ENCODE measurements around the gene ERP29.

GRCh38 chr12:112015938-112016337, 2.7 kb downstream of the ERP29 start:
- TF ChIP-seq CTCF (IDR thresholded peaks at IDR 0.05; ENCODE audit: insufficient read depth, low read depth, low read length) (no peak), EZH2 (IDR thresholded peaks at IDR 0.05; ENCODE audit: insufficient read depth, low read length) (no peak)

All from astrocyte (in vitro differentiated cells and primary cell).